ENCODE data around the gene ARHGEF40.

Gene ARHGEF40

DNA sequence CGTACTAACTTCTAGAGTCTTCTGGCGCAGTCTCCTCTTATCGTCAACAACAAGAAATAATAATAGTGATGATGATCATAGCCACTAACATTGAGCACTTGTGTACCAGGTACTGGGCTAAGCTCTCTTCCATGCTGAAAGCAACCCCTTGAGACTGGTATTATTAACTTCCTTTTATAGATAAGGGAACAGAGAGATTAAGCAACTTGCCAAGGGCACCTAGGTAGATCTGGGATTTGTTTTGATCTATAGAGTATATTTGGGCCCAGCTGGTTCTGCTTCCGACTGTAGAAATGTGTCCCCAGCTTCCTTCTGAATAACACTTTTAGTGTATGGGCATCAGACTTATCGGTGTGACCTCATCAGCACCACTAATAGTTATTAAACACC lies 29.5 kb downstream of the ARHGEF40 start:
- DNase-seq = no peak

DNA sequence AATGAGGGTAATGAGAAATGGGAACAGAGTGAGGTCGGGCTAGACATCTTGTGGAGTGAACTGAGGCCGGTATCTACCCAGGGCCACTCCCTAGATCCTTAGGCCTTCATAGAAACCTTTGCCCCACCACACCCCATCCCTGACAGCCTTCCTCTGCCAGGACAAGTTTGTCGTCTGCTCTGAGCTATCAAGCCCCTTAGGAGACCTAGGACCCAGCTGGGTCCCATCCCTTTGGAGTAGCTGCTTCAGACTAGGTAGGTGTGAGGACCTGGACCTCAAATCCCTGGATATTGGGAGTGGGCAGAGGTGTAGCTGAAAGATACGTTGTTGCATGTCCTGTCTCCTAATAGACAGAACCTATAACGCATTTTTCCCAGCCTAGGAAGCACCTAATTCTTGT lies 30.8 kb downstream of the ARHGEF40 start, which contains the start of gene TMEM253:
TMEM253 (plus strand) TSS at position 136 of the 400 bp plus-strand sequence. CDS start 278 bp downstream, outside the sequence.
- DNase-seq = no peak

DNA sequence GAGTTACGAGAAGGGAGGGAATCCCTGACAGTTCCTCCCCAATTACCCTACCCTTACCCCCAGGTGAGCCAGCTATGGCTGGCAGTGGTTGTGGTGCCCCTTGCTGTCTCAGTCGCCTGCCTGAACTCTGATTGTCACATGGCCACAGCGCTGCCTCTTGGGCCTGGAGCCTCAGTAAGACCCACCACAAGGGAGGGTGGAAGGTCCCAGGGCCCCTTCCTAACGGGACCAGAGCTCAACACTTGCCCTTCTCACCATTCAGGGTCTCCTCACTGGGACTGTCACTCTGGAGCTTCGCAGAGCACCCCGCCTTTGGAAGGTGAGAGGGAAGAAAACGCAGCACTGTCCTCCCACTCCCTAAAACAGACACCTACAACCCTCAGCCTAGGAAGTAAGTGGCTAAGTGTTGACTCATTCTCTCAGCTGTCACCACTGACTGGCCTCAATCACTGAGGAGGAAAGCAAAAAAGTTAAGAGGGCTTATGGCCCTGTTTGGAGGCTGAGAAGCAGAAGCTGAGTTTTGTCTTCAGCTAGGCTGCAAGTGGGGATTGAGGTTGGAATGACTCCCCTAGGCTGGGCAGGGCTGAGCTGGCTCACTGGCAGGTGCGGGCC lies 31.8 kb downstream of the ARHGEF40 start:
- no peak for DNase-seq

DNA sequence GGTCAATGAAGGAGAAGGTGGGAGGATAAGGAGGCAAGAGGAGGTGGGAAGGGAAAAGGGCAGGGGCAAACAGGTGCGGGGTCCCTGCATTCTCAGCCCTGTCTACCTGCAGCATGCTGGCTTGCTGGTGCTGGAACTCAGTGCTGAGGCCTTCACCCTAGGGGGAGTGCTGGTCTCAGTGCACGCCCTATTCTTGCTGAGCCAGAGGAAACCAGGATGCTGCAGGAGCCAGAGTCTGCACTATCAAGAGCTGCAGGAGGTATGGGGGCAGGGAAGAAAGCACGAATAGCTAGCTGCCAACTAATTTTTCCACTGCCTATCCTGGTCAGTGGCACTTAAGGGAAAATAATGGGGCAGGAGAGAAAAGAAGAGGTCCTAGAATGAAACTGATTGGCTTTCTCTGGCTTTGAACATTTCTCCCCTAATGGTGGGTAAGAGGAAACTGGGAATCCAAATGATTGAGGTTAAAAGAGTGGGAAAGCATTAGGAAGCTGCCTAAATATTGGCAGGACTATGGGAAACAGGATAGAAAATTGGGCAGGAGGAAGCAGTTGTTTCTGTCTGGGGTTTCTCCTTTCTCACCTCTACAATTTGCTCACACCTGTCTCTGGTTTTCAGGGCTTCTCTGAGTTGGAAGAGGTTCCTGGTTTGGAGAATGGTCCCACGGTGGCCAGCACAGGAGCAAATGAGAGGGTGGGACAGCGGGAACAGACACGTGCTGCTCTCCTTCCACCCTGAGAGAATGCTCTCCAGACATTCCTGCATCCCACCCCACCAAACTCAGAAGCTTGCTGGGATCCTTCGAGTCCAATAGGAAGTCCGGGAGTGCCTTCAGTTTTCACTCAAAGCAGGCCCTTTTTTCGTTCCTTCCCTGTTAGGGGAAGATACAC lies 32.7 kb downstream of the ARHGEF40 start:
- DNase-seq = no peak

DNA sequence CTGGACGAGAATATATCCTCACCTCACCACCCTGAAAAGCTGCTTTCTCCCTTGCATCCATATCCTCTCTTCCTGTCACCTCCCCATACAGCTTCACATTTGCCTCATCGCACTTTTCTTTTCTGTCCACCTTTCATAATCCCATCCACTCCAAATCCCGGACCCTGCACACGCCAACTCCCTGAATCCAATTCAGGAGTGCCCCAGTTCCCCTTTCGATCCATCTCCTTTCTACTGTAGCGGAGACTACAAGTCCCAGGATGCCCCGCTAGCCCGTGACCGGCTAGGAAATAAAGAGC lies 33.3 kb downstream of the ARHGEF40 start:
- DNase-seq = no peak

DNA sequence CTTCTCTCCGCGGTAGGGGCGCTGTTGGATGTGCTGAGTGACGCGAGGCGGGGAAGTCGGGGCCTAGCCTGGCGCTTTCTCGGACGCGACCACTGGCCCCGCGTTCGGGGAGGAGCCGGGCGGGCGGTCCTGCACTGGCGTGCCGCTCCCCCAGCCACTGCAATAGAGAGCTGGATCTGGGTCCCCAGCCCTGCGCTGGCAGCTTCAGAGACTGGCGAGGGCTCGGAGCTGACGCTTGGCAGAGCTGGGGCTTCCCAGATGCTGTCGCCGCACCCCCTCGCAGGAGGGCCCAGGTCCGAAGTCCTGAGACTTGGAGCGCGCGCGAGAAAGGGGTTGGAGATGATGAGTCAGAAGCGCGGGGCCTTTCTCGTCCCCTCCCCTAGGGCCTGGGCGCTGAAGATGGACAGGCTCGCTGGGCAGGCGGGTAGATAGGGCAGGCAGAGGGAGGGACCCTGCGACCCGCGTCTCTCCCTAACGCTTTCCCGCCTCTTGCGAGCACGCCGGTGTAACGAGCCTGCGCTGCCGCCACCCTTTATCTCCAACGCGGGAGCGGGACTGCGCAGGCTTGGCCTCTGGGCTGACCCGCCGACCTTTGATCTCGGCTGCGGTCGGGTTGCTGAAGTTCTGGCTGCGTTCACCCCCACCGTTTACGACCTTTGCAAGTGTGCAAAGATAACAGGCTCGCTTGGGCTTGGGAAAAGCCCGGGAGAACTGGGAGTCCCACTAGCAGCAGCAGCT lies 33.8 kb downstream of the ARHGEF40 start:
- peak; percentile 72 for DNase-seq

DNA sequence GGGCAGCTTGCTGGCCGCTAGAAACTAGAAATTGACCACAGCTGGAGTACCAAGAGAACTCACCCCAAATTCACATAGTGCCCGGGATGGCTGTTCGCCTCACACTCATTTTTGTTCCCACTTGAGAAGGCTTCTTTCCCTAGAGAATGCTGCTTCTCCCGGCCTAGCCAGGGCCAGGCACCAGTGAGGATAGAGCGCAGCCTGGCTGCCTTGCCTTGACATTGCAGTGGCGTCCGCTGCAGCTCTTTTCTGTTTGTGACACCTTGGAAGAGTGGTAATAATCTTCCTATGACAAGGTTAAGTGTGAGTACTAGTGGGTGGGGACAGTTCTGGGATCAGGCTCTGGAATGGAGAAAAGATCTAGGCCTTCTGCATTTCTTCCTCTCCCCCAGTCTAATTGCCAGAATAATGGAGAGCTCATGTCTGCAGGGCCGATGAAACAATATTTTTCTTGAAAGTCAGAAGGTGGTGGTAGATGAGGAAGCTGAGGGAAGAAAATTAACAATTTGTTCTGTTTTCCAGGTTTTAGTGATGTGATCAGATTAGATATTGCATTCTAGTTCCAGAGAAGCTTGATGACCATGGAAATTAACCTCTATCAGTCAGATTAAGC lies 34.5 kb downstream of the ARHGEF40 start:
- no peak for DNase-seq

DNA sequence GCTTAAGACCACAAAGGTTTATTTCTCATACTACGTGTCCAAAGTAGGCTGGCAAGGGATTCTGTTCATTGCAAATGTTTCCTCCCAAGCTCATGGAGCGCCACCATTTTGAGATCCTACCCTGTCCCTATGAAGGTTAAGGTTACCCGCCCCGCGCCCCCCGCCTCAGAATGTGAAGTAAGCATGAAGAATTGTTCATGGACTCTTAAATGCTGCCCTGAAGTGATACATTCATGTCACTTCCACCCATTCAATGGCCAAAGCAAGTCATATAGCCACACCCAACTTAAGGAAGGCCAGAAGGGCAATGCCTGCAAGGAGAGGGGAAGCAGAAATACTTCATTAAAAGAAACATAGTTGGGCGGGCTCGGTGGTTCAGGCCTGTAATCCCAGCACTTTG lies 35.0 kb downstream of the ARHGEF40 start:
- DNase-seq = no peak

DNA sequence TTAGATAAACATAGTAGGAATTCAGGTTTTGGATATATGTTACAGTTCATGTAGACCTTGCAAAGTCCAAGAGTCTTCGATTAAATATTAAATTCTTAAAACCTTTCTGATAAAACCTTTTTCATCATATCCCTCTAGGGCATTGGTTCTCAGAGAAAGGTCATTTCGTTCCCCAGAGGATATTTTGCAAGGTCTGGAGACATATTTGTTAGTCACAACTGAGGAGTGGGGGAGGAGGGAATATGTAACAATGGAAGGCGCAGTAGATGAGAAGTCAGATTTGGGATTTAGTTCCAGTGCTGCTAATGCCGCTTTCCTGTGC lies 36.0 kb downstream of the ARHGEF40 start:
- DNase-seq = no peak

DNA sequence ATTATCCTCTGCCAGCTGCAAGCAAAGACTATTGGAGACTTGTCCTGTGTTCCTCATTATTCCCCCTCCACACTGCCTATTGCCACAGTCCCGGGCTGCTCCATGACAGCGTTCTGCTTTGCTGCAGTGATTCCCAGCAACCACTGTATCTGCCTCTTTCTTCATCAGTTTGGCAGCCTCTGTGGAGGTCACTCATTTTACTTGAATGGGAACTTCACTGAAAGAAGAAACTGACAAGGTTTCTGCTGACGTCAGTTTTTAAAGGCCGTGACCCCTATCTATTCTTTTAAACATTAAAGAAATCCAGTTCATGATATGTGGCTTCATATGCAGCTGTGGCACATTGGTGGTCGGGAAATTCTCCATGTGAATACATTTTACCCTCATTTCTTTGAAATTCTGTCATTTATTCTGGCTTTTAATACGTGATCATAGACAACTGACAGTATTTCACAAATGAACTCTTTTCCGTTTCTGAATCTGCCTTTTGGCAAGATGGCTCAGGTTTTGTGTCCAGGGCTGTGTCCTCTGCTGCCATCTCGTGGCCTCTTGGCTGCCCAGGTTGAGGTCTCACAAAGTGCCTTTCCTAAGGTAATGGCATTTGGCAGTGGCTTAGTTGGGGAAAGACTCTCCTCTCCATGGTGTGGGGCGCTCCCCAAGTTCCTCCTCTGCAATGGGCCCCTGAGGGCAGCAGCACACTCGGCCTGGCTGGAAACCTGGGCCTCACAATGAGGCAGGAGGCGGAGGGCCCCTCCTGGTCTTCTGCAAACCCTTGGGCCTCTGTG lies 36.6 kb downstream of the ARHGEF40 start:
- peak; percentile 20 for DNase-seq

DNA sequence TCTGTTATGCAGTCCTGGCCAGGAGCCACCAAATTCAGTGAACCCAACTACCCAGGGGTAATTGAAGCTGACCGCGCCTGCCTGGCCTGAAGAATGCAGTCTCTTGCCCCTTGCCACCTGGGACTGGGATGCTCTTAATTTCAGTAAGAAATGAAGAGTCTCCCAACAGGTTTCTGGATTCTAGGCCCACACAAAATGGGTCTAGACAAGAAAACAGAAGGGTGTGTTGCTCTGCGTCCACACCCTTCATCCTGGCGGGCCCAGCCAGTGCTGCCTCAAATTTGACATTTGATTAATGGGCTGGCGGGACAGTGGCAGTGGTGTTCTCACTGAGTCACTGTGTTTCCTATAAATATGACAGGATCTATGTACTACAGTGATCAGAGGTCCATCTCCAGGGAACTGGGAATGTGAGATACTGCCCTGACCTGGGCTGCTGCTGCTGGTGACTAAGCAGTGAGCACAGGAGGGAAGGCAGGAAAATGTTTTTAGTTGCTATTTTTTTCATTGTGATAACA lies 37.2 kb downstream of the ARHGEF40 start:
- no peak for DNase-seq

DNA sequence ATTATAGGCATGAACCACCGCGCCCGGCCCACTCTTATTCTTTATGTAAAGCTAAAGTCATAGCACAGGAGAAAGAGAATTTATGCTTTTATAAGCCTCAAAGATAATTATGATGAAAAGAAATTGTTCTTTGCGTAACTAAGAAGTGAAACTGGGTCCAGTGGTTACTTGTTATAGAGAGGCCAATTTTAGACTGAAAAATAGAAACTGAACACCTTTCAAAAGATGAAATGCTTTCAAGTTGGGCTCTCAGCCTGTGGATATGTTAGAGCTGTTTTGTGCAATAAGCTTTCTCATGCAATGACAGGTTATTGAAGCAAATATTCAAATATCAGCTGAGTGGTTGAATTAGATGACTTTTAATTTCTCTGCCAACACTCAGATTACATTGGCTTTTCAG lies 38.7 kb downstream of the ARHGEF40 start:
- DNase-seq = no peak

DNA sequence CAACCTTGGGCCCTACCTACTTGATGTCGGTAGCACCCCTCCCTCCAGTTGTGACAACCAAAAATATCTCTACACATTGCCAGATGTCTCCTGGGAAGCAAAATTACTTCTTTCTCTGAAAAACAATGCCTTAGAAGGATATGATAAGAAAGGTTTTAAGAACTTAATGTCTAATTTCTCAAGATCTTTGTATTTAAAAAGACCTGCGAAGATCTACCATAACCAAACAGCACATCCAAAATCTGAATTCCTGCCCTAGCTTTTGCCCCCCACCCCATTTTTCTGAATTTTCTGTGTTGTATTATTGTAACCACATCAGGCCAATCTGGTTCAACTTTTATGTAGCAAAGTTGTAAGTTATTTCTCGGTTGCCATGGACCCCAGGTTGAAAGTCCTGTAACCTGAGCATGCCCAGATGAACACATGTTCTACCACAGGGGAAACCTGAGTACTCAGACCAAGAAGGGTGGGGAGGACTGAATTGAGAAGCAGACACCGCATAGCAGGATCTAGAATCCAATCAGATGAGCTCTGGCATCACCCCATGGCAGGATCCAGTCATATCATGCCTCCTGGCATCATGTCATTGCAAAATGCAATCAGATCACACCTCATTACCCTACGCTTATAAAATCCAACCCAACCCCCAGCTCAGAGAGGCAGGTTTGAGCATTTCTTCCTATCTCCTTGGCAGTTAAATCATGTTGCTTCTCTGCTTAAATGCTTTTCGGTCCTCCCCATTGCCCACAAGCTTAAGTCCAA lies 39.5 kb downstream of the ARHGEF40 start:
- no peak for DNase-seq

DNA sequence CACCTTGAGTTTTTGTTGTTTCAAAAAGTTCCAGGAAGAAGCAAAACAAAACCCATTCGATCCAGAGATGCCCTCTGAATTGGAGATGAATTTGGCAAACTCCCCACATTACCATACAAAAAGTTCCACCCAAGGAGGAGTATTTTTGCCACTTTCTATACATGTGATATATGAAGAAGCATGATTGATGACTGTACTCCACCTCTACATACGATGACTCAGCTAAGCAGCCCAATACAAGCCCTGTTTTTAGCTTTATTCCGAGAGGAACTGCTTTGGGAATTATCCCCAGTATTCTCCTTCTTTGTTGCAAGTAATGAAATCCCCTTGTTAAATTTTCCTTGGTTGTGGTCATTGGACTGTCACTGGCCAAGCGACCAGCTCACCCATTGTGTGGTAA lies 42.2 kb downstream of the ARHGEF40 start:
- no peak for DNase-seq

DNA sequence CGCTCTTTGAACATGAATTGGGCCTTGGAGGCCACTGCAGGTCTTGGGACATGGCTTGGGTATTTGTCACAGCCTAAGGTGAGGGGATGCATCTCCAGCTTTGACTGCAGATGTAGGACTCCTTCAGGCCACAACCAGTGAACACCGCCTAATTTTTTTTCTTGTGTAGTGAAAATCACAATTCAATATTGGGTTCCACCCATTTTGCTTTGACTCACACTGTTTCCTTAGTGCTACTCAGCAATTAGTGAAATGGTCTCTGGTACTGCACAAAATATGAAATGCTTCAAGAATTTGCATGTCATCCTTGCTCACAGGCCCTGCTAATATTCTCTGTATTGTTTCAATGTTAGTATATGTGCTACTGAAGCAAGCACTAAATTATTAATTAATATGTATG lies 43.3 kb downstream of the ARHGEF40 start:
- DNase-seq = no peak

DNA sequence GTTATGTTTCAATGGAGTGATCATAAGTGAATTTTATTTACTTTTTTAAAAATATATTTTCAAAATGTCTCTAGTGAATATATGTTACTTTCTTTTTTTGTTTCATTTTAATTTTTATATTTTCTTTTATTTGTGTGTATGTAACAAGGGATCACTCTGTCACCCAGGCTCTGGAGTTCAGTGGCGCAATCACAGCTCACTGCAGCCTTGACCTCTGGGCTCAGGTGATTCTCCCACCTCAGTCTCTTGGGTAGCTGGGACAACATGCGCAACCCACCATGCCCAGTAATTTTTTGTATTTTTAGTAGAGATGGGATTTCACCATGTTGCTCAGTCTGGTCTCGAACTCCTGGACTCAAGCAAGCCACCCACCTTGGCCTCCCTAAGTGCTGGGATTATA lies 48.8 kb downstream of the ARHGEF40 start:
- DNase-seq = no peak

DNA sequence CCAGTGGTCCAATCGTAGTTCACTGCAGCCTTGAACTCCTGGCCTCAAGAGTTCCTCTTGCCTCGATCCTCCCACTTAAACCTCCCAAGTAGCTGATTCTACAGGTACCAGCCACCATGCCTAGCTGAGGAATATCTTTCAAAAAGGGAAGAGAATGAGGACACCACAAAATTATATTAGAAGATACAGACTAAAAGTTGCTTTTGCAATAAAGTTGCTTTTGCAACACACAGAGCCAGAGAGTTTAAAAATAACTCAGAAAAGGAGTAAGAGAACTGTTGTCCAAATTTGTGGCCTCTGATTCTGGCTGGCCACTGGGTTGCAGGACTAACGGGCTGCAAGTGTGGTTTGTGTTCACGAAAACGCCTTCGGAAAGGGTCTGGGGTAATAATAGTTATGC lies 50.6 kb downstream of the ARHGEF40 start:
- DNase-seq = no peak

DNA sequence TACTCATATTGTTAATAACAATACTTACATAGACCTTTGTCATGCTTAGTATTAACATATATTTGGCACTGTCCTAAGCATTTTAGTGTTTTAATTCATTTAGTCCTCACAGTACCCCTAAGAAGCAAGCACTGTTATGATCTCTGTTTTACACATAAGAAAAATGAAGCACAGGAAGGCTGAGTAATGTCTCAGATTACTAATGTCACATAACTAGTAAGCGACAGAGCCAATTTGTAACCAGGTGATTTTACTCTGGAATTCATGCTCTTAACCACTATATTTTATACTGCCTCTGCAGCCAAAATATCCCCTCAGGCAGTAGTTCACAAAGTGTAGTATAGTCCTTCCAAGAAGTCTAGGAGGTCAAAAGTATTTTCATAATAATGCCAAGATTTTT lies 51.0 kb downstream of the ARHGEF40 start:
- DNase-seq = no peak

DNA sequence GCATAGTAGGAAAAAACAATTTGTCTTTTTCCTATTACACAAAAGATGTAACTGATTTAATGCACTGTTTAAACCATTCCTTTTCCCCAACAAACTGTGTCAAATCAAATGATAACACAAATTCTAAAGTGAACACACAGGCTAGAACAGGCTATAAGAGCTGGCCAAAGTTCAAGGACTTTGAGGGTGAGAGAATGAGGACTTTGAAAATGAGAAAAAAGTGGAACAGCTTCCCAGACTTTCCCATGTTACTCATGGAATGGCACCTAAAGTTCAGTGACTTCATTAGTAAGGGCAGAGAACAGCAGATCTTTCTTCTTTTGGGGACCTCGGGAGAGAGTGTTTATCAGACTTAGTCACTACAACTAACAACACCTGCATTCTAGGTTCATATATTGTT lies 53.3 kb downstream of the ARHGEF40 start:
- DNase-seq = no peak

DNA sequence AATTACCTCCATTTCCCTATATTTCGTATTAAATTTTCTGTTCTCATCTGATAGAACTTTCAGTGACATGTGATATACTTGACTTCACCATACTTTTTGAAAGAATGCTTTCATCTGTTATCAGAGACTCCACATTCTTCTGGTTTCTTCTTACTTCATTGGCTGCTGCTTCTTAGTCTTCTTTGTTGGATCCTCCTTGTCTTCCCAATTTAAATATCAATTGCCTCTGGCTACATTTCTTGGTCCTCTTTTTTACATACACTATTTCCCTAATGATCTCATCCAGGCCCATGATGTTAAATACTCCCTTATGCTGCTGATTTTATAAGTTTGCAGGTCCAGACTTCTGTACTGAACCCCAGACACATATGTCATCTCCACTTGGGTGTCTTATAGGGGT lies 63.8 kb downstream of the ARHGEF40 start:
- no peak for DNase-seq

DNA sequence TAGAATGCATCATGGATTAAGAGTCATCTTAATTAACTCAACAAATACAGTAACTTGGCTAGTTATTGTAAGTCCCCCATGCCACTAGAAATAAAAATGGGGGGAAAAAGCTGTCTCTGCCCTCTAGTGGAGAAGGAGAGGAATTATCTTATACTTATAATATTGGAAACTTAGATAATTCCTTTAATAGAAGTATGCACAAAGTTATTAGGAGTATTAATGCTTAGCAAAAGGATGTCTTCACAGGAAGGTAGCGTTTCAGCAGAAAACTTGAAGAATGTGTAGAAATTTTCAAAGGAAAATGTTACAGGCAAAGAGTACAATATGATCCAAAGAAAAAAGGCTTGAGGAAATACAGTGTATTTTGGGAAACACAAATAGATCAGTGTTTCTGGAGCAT lies 65.9 kb downstream of the ARHGEF40 start:
- no peak for DNase-seq

Measured in activated gamma-delta T cell (primary cell).